ENCODE measurements around the gene ZFPM1.

DNA sequence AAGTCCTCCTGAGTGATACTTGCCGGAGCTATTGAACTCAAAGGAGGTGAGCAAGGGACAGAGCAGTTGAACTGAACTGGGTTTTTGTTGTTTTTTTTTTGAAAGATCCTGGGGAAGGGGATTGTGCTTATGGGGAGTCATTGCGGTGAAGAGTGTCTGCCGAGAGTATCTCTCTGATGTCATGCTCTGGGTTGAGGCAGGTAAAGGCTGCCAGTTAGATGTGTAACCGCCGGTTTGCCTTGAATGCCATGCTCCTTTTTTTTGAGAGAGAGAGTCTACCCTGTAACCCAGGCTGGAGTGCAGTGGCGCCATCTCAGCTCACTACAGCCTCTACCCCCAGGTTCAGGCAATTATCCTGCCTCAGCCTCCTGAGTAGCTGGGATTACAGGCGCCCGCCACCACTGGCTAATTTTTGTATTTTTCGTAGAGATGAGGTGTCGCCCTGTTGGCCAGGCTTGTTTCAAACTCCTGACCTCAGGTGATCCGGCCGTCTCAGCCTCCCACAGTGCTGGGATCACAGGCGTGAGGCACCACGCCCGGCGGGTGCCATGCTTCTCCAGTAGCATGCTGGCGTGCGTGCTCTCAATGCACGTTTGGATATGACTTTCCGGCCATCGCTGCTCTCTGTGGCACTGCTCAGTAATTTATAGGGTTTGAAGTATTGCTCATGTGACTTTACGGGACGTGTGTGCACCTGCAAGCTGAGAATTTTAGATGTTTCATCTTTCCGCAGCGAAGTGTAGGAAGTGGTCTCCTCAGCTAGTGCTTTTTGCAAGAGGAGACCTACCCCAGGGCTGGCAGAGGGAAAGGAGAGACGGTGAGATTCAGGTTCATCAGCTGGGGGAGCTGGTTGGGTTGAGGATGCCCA is 125.6 kb downstream of the ZFPM1 start:
- TF ChIP-seq YY1 (IDR thresholded peaks at IDR 0.05; ENCODE audit: insufficient read depth, insufficient read length) (no peak), ZNF274 (IDR thresholded peaks at IDR 0.05; ENCODE audit: low read depth, low read length) (no peak)
